B cell (primary cell): ENCODE measurements around the gene ABITRAM. TPM values are rescaled to one million over a fixed set of nuclear protein-coding genes. Genes with fewer than 3 reads are reported as not detected.

Experiments
- ATAC-seq: fragments of 200-7000 bp; cut with Tn5 transposase; one replicate; pipeline ENCODE4 v1.10.0; 2021; ENCODE audit warnings: low read depth, mild to moderate bottlenecking, moderate number of reproducible peaks, moderate library complexity
- CTCF ChIA-PET: fragments of 350-600 bp; sonication (Branson Sonifier 250); formaldehyde crosslinking; loops from one replicate; lab custom pipeline; 2021; ENCODE audit warnings: antibody characterized with exemption, inconsistent platforms; lab: Charles Lee
- POLR2A ChIA-PET: fragments of 350-600 bp; sonication (Branson Sonifier 250); formaldehyde crosslinking; loops from one replicate; lab custom pipeline; 2021; ENCODE audit warnings: antibody characterized with exemption; lab: Charles Lee
- DNase-seq: peaks from one replicate; pipeline ENCODE4 v3.0.0; 2013
- H2AFZ ChIP-seq: 2 replicates; pipeline ENCODE4 v1.6.1; 2012; ENCODE audit warnings: mild to moderate bottlenecking, low read depth, low read length; ENCODE audit not compliant: insufficient read depth, poor library complexity, severe bottlenecking
- H3K27ac ChIP-seq, 2 donors: 1 replicate in 1 of 2; 2 replicates in 1 of 2; pipeline ENCODE4 v1.5.1; 2012 to 2013; ENCODE audit warnings: low read length in 2 of 2, mild to moderate bottlenecking in 2 of 2, moderate library complexity in 1 of 2
- H3K27me3 ChIP-seq, 4 experiments: fragments of 200-600 bp in 1 of 4; sonication (generic) in 1 of 4; replicated peaks in 1 of 4; 1 replicate in 2 of 4; 2 replicates in 2 of 4; pipeline versions ENCODE4 v1.6.1 to v1.7.0; 2013 to 2016; ENCODE audit warnings: low read length in 3 of 4, mild to moderate bottlenecking in 2 of 4, mixed read lengths in 1 of 4, moderate library complexity in 1 of 4; ENCODE audit not compliant: insufficient read depth in 4 of 4, control insufficient read depth in 3 of 4; ENCODE audit errors: control extremely low read depth in 1 of 4
- H3K36me3 ChIP-seq, 2 experiments: replicated peaks in 1 of 2; 1 replicate in 1 of 2; 2 replicates in 1 of 2; pipeline versions ENCODE4 v1.6.1 to v1.7.1; 2013; ENCODE audit warnings: low read length in 1 of 2; ENCODE audit not compliant: insufficient read depth in 2 of 2, control insufficient read depth in 1 of 2; ENCODE audit errors: control extremely low read depth in 1 of 2, extremely low read depth in 1 of 2
- H3K4me1 ChIP-seq, 2 donors: fragments of 200-600 bp in 1 of 2; sonication (generic) in 1 of 2; 1 replicate in 1 of 2; 2 replicates in 1 of 2; pipeline versions ENCODE4 v1.5.1 to v1.6.1; 2013 to 2017; ENCODE audit warnings: low read length in 2 of 2; ENCODE audit not compliant: control insufficient read depth in 2 of 2, insufficient read depth in 2 of 2
- H3K4me2 ChIP-seq: replicated peaks from 2 replicates; pipeline ENCODE3; 2012; ENCODE audit warnings: mild to moderate bottlenecking, low read depth, low read length; ENCODE audit not compliant: poor library complexity, severe bottlenecking
- H3K4me3 ChIP-seq, 5 experiments: fragments of 200-600 bp in 1 of 5; sonication (generic) in 1 of 5; 1 replicate in 3 of 5; 2 replicates in 2 of 5; pipeline versions ENCODE4 v1.5.1 to v1.7.0; 2011 to 2016; ENCODE audit warnings: low read length in 4 of 5, mild to moderate bottlenecking in 4 of 5, low read depth in 2 of 5, control low read depth in 1 of 5, moderate library complexity in 1 of 5; ENCODE audit not compliant: insufficient read depth in 1 of 5; ENCODE audit errors: control extremely low read depth in 1 of 5, extremely low read depth in 1 of 5
- H3K79me2 ChIP-seq: fragments of 200-600 bp; sonication (generic); one replicate; pipeline ENCODE4 v1.6.0; 2016; ENCODE audit warnings: low read length; ENCODE audit not compliant: control insufficient read depth, insufficient read depth
- H3K9ac ChIP-seq: fragments of 200-600 bp; sonication (generic); 2 replicates; pipeline ENCODE4 v1.6.1; 2017; ENCODE audit warnings: mild to moderate bottlenecking, low read length, moderate library complexity
- H3K9me3 ChIP-seq, 3 donors: one replicate each; pipeline versions ENCODE4 v1.6.1 to v1.7.1; 2013; ENCODE audit warnings: low read length in 2 of 3; ENCODE audit not compliant: control insufficient read depth in 2 of 3, insufficient read depth in 1 of 3; ENCODE audit errors: control extremely low read depth in 1 of 3
- H4K20me1 ChIP-seq: 2 replicates; pipeline ENCODE4 v1.6.0; 2012; ENCODE audit warnings: mild to moderate bottlenecking, low read length; ENCODE audit not compliant: insufficient read depth, control insufficient read depth, poor library complexity, severe bottlenecking
- H3K27ac Mint-ChIP-seq: one replicate; pipeline ENCODE4 v1.8.0; 2021; ENCODE audit warnings: mixed read lengths
- H3K27me3 Mint-ChIP-seq: one replicate; pipeline ENCODE4 v1.8.0; 2021; ENCODE audit warnings: mixed read lengths
- H3K4me1 Mint-ChIP-seq: one replicate; pipeline ENCODE4 v1.8.0; 2021; ENCODE audit warnings: mixed read lengths
- H3K4me3 Mint-ChIP-seq: one replicate; pipeline ENCODE4 v1.8.0; 2021; ENCODE audit warnings: mixed read lengths
- H3K9me3 Mint-ChIP-seq: one replicate; pipeline ENCODE4 v1.8.0; 2022; ENCODE audit warnings: mixed read lengths; ENCODE audit not compliant: insufficient read depth
- EZH2 ChIP-seq: IDR thresholded peaks from 2 replicates; pipeline ENCODE4 v1.6.1; 2012; ENCODE audit warnings: borderline replicate concordance, low read depth, mild to moderate bottlenecking, moderate library complexity, low read length; ENCODE audit not compliant: insufficient read depth, poor library complexity, severe bottlenecking
- WGBS: methylation state at CpG from one replicate; pipeline ENCODE4 v1.1.5; 2013; ENCODE audit warnings: missing lambda C conversion rate; ENCODE audit not compliant: insufficient coverage; 5-methylcytosine and 5-hydroxymethylcytosine counted together
- intact Hi-C: fragments of 100-400 bp; cut with micrococcal nuclease; formaldehyde crosslinking; loops from one replicate; pipeline ENCODE4 v1.10.0; 2022
- polyA plus RNA-seq: library from polyadenylated mRNA; depleted of rRNA; stranded (reverse); fragments of >200 nt; gene quantifications from 2 replicates; pipeline ENCODE4 v1.2.3, GENCODE V29; 2012
- total RNA-seq, 2 donors: library from RNA; stranded (reverse); fragments of 120-200 nt in 1 of 2; gene quantifications; 1 replicate in 1 of 2; 2 replicates in 1 of 2; pipeline versions ENCODE4 v1.2.3 to v1.2.4, GENCODE V29; 2013 to 2022
- TF ChIP-seq, protein P1 (sequence below): fragments of 200-600 bp; IDR thresholded peaks from one replicate; pipeline ENCODE4 v1.8.0; 2022; ENCODE audit warnings: antibody characterized with exemption, mild to moderate bottlenecking

Gene ABITRAM
- total and polyA plus RNA-seq, 2 donors (not counting 1 experiment from before 2014, with no cell fraction given): 6.6 to 8.3 TPM

DNA sequence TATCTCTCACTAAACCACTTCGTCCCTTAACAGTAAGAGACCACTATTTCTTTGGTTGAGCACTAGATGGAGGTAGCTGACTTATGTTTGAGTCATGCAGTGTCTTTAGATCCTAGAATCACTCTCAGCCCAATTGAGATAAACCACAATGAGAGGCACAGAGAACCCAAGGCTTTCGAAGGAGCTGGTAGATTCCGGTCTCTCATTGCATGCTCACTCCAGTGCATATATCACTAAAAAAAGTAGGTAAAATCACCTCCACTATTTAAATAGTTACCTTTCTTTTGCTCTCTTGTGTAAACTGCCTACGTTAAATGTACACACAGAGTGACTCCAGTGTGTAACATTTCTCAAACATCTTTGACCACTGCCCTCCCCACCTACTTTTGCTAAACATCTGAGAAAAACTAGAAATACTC lies 44.5 kb upstream of the ABITRAM start:
- Mint-ChIP-seq H3K4me1 (no peaks in the 10 kb centered on the region), H3K27me3 (no peaks in the 10 kb centered on the region), H3K9me3 (no peaks in the 10 kb centered on the region), H3K27ac (no peak overlapping the region), H3K4me3 (no peak overlapping the region)
- ATAC-seq (no peak), DNase-seq (no peak)
- Histone ChIP-seq H3K79me2 (no peaks in the 10 kb centered on the region), H3K4me1 (no peaks in the 10 kb centered on the region), H3K4me2 (no peak overlapping the region), H3K9me3 (no peaks in the 10 kb centered on the region), H2AFZ (no peak overlapping the region), H3K9ac (no peak overlapping the region), H3K4me3 (no peak overlapping the region), H4K20me1 (no peaks in the 10 kb centered on the region), H3K27ac (no peak overlapping the region), H3K36me3 (peaks cover 7 to 57% of the 10 kb centered on the region in 2 experiments), H3K27me3 (no peaks in the 10 kb centered on the region)
- ChIA-PET POLR2A (no interaction called here), CTCF (interaction anchor here (2.0 kb wide), 1 partner anchor 64 kb away, joined by 5 read pairs; no protein-coding TSS in a partner anchor)
- WGBS: 100% methylated on average over 3 of the region's 4 CpGs
- intact Hi-C loops: no loop called here
- TF ChIP-seq, protein P1, sequence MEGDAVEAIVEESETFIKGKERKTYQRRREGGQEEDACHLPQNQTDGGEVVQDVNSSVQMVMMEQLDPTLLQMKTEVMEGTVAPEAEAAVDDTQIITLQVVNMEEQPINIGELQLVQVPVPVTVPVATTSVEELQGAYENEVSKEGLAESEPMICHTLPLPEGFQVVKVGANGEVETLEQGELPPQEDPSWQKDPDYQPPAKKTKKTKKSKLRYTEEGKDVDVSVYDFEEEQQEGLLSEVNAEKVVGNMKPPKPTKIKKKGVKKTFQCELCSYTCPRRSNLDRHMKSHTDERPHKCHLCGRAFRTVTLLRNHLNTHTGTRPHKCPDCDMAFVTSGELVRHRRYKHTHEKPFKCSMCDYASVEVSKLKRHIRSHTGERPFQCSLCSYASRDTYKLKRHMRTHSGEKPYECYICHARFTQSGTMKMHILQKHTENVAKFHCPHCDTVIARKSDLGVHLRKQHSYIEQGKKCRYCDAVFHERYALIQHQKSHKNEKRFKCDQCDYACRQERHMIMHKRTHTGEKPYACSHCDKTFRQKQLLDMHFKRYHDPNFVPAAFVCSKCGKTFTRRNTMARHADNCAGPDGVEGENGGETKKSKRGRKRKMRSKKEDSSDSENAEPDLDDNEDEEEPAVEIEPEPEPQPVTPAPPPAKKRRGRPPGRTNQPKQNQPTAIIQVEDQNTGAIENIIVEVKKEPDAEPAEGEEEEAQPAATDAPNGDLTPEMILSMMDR: no peak
- TF ChIP-seq EZH2: no peak

DNA sequence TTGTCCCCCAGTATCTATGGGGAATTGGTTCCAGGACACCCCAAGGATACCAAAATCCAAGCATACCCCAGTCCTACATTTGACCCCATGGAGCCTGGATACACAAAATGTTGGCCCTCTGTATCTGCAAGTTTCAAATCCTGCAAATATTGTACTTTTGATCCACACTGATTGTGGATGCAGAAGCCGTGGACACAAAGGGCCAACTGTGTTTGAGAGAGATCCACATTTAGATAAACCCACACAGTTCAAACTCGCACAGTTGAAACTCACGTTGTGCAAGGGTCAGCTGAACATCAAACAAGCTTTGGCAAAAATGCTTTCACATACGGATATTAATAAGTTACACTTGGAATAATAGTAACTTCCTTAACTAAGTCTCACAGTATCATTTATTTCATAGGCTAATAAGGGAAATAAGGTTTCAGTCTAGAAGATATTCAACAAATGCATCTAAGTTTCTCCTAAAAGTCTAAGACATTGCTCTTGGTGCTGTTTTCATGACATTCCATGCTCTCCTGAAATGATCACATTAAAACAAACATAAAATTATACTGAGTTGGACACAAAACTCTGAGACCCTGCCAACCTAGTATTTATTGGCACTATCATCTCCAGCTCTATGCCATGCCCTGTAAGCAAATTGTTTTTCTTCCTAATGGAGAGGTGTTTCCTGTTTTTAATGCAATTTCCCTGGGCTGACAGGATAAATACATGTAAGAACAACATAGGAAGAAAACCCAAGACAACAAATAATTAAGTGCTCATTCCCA lies 39.8 kb upstream of the ABITRAM start:
- Mint-ChIP-seq H3K27me3 (no peaks in the 10 kb centered on the region), H3K4me1 (no peaks in the 10 kb centered on the region), H3K4me3 (no peak overlapping the region), H3K27ac (no peak overlapping the region), H3K9me3 (no peaks in the 10 kb centered on the region)
- TF ChIP-seq, protein P1: no peak
- TF ChIP-seq EZH2: no peak
- Histone ChIP-seq H3K4me1 (no peaks in the 10 kb centered on the region), H3K9me3 (no peaks in the 10 kb centered on the region), H3K79me2 (no peaks in the 10 kb centered on the region), H4K20me1 (no peaks in the 10 kb centered on the region), H3K27ac (no peak overlapping the region), H2AFZ (no peak overlapping the region), H3K27me3 (no peaks in the 10 kb centered on the region), H3K4me2 (no peak overlapping the region), H3K9ac (no peak overlapping the region), H3K4me3 (no peak overlapping the region), H3K36me3 (peaks cover 13 to 89% of the 10 kb centered on the region in 2 experiments)
- ChIA-PET POLR2A (no interaction called here), CTCF (no interaction called here)
- intact Hi-C loops: no loop called here
- ATAC-seq (no peak), DNase-seq (no peak)
- 100% methylated on average over 1 of the region's 4 CpGs for WGBS
